GM12892 (cell line): Measurements from ENCODE around the gene DAPK1.

Experiments
- POLR2A ChIP-seq: IDR thresholded peaks from 2 replicates; pipeline ENCODE4 v1.6.1; 2011; ENCODE audit warnings: low read depth, low read length, control low read depth
- TAF1 ChIP-seq: IDR thresholded peaks from 2 replicates; pipeline ENCODE4 v1.6.1; 2011; ENCODE audit warnings: low read depth, mild to moderate bottlenecking, control low read depth, low read length, borderline replicate concordance

DNA sequence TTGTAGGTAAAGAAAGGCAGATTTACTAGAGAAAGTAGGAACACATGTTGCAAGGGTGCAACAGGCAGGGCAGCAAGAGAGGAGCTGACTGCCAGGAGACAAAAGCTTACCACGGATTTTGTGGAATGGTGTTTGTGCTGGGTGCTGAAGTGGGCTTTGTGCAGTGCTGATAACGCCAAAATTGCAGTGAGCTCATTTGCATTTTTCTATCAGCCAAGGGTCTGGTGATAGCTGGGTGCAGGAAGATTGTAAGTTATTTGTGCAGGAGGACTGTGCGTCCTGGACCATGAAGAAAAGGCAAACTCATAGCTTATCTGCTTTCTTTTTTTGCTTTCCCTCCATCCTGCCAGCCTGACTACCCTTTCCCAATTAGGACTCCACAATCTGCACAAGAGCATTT, 241.9 kb downstream of the DAPK1 start:
- no peak for TF ChIP-seq POLR2A
- TF ChIP-seq TAF1 = no peak
